OCI-LY1 (cell line): ENCODE measurements around the gene GLIS1.

Experiments
- CTCF ChIP-seq: fragments of 200-600 bp; sonication (generic), shearing (Covaris generic); IDR thresholded peaks from 2 replicates; pipeline ENCODE4 v1.5.1; 2017; ENCODE audit warnings: mild to moderate bottlenecking, antibody characterized with exemption, low read length, moderate library complexity, mixed read lengths
- EZH2 ChIP-seq: fragments of 200-600 bp; sonication (generic), shearing (Covaris generic); IDR thresholded peaks from 2 replicates; pipeline ENCODE4 v1.8.0; 2017; ENCODE audit warnings: borderline replicate concordance, mixed run types, mild to moderate bottlenecking, antibody characterized with exemption, low read length, moderate library complexity, mixed read lengths

GRCh38 chr1:53575141-53575954 is 163.6 kb downstream of the GLIS1 start:
- TF ChIP-seq EZH2 = no peak
- TF ChIP-seq CTCF = no peak
